ENCODE measurements around the gene TCF7.
A peak's percentile ranks its signal among the peaks of the same experiment; 100 is the strongest.

TCF7 gene

DNA sequence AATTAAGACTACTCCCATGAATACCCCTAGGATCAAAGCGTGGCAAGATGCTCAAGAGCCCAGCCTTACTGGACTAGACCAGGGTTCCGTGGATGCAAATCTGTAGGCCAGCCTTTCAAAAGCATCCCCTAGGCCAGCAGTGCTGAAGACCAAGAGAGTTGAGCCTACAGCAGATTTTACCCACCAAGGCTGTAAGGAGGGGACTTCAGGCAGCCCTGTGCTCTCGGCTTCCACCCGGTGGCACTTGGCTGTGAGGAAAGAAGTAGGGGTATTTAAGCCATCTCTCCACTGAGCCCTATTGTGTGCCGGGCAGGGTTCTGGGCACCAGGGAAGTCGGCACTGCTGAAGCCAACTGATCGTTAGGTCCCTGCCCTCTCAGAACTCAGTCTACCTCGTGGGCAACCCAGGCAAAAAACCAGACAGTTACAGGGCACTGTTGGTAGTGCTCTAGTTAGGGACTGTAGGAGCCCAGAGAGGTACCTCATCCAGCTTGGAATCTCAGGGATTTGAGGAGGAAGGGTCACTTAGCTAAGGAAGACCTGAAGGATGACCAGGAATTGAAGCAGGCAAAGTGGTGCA, 25.5 kb downstream of the TCF7 start:
- Histone ChIP-seq H3K79me1 (ENCODE audit: low read length) (no peaks in the 10 kb centered on the region), H3K27ac (ENCODE audit: low read depth, low read length) (no peak overlapping the region), H4K12ac (ENCODE audit: low read depth, low read length) (no peak overlapping the region), H2AK5ac (ENCODE audit: low read length) (no peak overlapping the region), H3K23ac (ENCODE audit: low read length) (no peak overlapping the region), H3K9ac (ENCODE audit: low read length) (no peak overlapping the region), H3K18ac (ENCODE audit: low read length) (no peak overlapping the region), H3K36me3 (ENCODE audit: control insufficient read depth in 1 of 2, insufficient read depth in 2 of 2, low read length in 2 of 2) (peaks cover 53 to 72% of the 10 kb centered on the region in 2 experiments), H2BK5ac (ENCODE audit: low read depth, low read length, poor library complexity) (no peak overlapping the region), H3K14ac (ENCODE audit: low read length) (no peak overlapping the region), H2BK12ac (ENCODE audit: low read length) (no peak overlapping the region), H3K4me3 (ENCODE audit: low read depth, low read length) (no peak overlapping the region), H3K4ac (ENCODE audit: low read depth, low read length) (no peak overlapping the region), H3K27me3 (ENCODE audit: insufficient read depth, low read length) (no peaks in the 10 kb centered on the region), H4K8ac (ENCODE audit: low read depth, low read length) (no peak overlapping the region), H3K4me1 (ENCODE audit: control insufficient read depth in 1 of 2, insufficient read depth in 2 of 2, low read length in 2 of 2) (peaks cover 42 to 43% of the 10 kb centered on the region in 2 experiments), H2BK120ac (ENCODE audit: insufficient read depth, low read length, poor library complexity) (no peak overlapping the region), H3K4me2 (ENCODE audit: low read length) (no peak overlapping the region), H4K91ac (ENCODE audit: low read depth, low read length) (no peak overlapping the region), H3K79me2 (ENCODE audit: control insufficient read depth, insufficient read depth, low read length, poor library complexity) (peaks cover 4% of the 10 kb centered on the region), H3K9me3 (ENCODE audit: insufficient read depth, low read depth, low read length) (peaks cover 2% of the 10 kb centered on the region), H2AFZ (ENCODE audit: insufficient read depth, low read length, poor library complexity) (no peak overlapping the region)
- no CpG with 5 or more reads among the region's 8 CpGs for WGBS (ENCODE audit: extremely low coverage, insufficient coverage, insufficient read length)
- DNase-seq: no peak

DNA sequence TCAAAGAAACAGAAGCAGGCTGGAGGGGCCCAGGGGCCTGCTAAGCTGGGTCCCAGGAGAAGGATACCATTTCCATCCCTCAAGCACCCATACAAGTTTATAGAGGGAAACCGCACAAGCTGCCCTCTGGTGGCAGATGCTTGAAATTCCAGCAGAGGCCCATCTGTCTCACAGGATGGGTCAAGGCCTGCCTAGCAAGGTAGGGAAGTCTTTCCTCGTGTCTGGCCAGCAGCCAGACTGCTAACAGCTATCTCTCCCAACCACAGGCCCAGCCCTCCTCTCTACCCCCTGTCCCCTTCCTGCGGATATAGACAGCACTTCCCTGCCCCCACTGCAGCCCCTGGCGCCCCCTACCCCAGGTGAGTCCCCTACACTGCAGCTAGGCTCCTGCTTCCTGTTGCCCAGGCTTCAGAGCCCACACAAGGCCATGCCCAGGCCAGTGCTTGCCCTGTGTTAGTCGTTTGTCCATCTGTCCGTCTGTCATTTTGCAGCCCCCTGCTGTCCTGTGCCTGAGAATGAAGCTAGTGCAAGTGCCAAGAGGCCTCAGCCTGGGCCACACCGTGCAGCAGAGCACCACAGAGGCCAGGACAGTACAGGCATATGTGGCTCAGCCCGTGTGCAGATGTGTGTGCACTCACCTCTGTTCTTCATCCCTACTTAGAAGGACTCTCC, 26.2 kb downstream of the TCF7 start:
- Histone ChIP-seq H4K12ac (ENCODE audit: low read depth, low read length) (no peak overlapping the region), H3K14ac (ENCODE audit: low read length) (no peak overlapping the region), H2BK120ac (ENCODE audit: insufficient read depth, low read length, poor library complexity) (no peak overlapping the region), H3K9ac (ENCODE audit: low read length) (no peak overlapping the region), H4K8ac (ENCODE audit: low read depth, low read length) (no peak overlapping the region), H3K4me1 (ENCODE audit: control insufficient read depth in 1 of 2, insufficient read depth in 2 of 2, low read length in 2 of 2) (peaks cover 44 to 47% of the 10 kb centered on the region in 2 experiments), H3K4me2 (ENCODE audit: low read length) (no peak overlapping the region), H3K9me3 (ENCODE audit: insufficient read depth, low read depth, low read length) (peaks cover 2% of the 10 kb centered on the region), H4K91ac (ENCODE audit: low read depth, low read length) (no peak overlapping the region), H3K4ac (ENCODE audit: low read depth, low read length) (no peak overlapping the region), H3K27me3 (ENCODE audit: insufficient read depth, low read length) (no peaks in the 10 kb centered on the region), H3K27ac (ENCODE audit: low read depth, low read length) (no peak overlapping the region), H2AK5ac (ENCODE audit: low read length) (no peak overlapping the region), H2BK5ac (ENCODE audit: low read depth, low read length, poor library complexity) (no peak overlapping the region), H3K23ac (ENCODE audit: low read length) (no peak overlapping the region), H3K79me1 (ENCODE audit: low read length) (no peaks in the 10 kb centered on the region), H3K18ac (ENCODE audit: low read length) (no peak overlapping the region), H3K36me3 (ENCODE audit: control insufficient read depth in 1 of 2, insufficient read depth in 2 of 2, low read length in 2 of 2) (peaks cover 57 to 72% of the 10 kb centered on the region in 2 experiments), H3K79me2 (ENCODE audit: control insufficient read depth, insufficient read depth, low read length, poor library complexity) (peaks cover 4% of the 10 kb centered on the region), H2BK12ac (ENCODE audit: low read length) (no peak overlapping the region), H3K4me3 (ENCODE audit: low read depth, low read length) (no peak overlapping the region), H2AFZ (ENCODE audit: insufficient read depth, low read length, poor library complexity) (no peak overlapping the region)
- no CpG with 5 or more reads among the region's 8 CpGs for WGBS (ENCODE audit: extremely low coverage, insufficient coverage, insufficient read length)
- peak; percentile 80 to 87 for DNase-seq

DNA sequence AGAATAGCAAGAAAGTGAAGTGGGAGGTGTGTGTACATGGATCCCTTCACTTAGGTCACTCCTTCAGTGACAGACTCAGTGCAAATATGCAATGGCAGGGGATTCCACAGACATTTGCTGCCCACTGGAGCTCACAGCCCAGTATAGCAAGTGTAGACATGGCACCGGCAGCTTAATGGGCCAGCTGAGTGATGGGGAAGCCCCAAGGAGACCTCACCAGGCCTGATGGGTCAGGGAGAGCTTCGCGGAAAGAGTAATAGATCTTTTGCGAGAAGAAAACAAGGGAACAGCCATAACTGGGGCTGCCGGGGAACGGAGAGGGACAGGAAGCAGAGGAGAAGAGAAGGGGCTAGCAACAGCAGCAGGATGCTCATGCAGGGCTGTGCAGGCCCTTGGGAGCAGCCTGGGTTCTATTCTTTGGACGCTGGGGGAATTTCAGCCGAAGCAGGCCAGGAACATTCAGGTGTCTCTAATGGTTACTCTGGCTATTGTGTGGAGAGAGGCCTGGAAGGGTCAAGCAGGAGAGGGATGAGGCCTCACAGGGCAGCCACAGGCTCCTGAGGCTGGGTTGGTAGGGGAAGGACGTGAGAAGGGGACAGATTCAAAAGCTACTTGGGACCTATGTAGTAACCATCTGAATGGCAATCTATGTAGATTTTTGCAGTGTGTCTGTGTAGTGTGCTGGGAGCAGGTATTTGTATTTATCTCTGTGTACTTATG, 27.0 kb downstream of the TCF7 start:
- H2BK12ac ChIP-seq (ENCODE audit: low read length): no peak overlapping the region
- no CpG with 5 or more reads among the region's 9 CpGs for WGBS (ENCODE audit: extremely low coverage, insufficient coverage, insufficient read length)
- H3K9me3 ChIP-seq (ENCODE audit: insufficient read depth, low read depth, low read length): peaks cover 2% of the 10 kb centered on the region
- H3K4me2 ChIP-seq (ENCODE audit: low read length): no peak overlapping the region
- H3K9ac ChIP-seq (ENCODE audit: low read length): no peak overlapping the region
- no peak overlapping the region for H2BK120ac ChIP-seq (ENCODE audit: insufficient read depth, low read length, poor library complexity)
- H2AK5ac ChIP-seq (ENCODE audit: low read length): no peak overlapping the region
- no peak overlapping the region for H4K8ac ChIP-seq (ENCODE audit: low read depth, low read length)
- H3K36me3 ChIP-seq (ENCODE audit: control insufficient read depth in 1 of 2, insufficient read depth in 2 of 2, low read length in 2 of 2): peaks cover 59 to 72% of the 10 kb centered on the region in 2 experiments
- no peak overlapping the region for H3K14ac ChIP-seq (ENCODE audit: low read length)
- no peaks in the 10 kb centered on the region for H3K27me3 ChIP-seq (ENCODE audit: insufficient read depth, low read length)
- no peaks in the 10 kb centered on the region for H3K79me1 ChIP-seq (ENCODE audit: low read length)
- H3K4me3 ChIP-seq (ENCODE audit: low read depth, low read length): no peak overlapping the region
- H4K91ac ChIP-seq (ENCODE audit: low read depth, low read length): no peak overlapping the region
- no peak overlapping the region for H4K12ac ChIP-seq (ENCODE audit: low read depth, low read length)
- H3K23ac ChIP-seq (ENCODE audit: low read length): no peak overlapping the region
- H3K27ac ChIP-seq (ENCODE audit: low read depth, low read length): no peak overlapping the region
- H3K4ac ChIP-seq (ENCODE audit: low read depth, low read length): no peak overlapping the region
- no peak overlapping the region for H2AFZ ChIP-seq (ENCODE audit: insufficient read depth, low read length, poor library complexity)
- no peak overlapping the region for H3K18ac ChIP-seq (ENCODE audit: low read length)
- peaks cover 4% of the 10 kb centered on the region for H3K79me2 ChIP-seq (ENCODE audit: control insufficient read depth, insufficient read depth, low read length, poor library complexity)
- no peak overlapping the region for H2BK5ac ChIP-seq (ENCODE audit: low read depth, low read length, poor library complexity)
- peaks cover 44 to 47% of the 10 kb centered on the region in 2 experiments for H3K4me1 ChIP-seq (ENCODE audit: control insufficient read depth in 1 of 2, insufficient read depth in 2 of 2, low read length in 2 of 2)
- no peak for DNase-seq

DNA sequence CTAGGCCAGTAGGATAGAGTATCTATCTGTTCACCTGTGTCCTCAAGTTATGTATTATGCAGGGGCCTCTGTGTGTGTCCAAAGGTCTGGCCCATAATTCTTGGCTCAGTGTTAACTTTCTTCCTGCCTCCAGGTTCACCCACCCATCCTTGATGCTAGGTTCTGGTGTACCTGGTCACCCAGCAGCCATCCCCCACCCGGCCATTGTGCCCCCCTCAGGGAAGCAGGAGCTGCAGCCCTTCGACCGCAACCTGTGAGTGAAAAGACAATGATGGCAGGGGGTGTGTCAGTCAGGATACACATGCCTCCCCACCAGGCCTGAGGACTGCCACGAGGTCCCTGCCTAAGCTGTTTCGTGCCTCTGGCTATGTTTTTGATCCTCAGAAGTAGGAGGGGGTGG, 27.6 kb downstream of the TCF7 start:
- H2AFZ ChIP-seq (ENCODE audit: insufficient read depth, low read length, poor library complexity): no peak overlapping the region
- no peak overlapping the region for H2BK120ac ChIP-seq (ENCODE audit: insufficient read depth, low read length, poor library complexity)
- no peak overlapping the region for H2BK12ac ChIP-seq (ENCODE audit: low read length)
- no peak overlapping the region for H2AK5ac ChIP-seq (ENCODE audit: low read length)
- H3K14ac ChIP-seq (ENCODE audit: low read length): no peak overlapping the region
- H3K27ac ChIP-seq (ENCODE audit: low read depth, low read length): no peak overlapping the region
- no peaks in the 10 kb centered on the region for H3K27me3 ChIP-seq (ENCODE audit: insufficient read depth, low read length)
- H3K9me3 ChIP-seq (ENCODE audit: insufficient read depth, low read depth, low read length): peaks cover 2% of the 10 kb centered on the region
- no peak for DNase-seq
- H4K12ac ChIP-seq (ENCODE audit: low read depth, low read length): no peak overlapping the region
- H3K23ac ChIP-seq (ENCODE audit: low read length): no peak overlapping the region
- no peak overlapping the region for H3K4me3 ChIP-seq (ENCODE audit: low read depth, low read length)
- H4K8ac ChIP-seq (ENCODE audit: low read depth, low read length): no peak overlapping the region
- H3K4ac ChIP-seq (ENCODE audit: low read depth, low read length): no peak overlapping the region
- peaks cover 55 to 70% of the 10 kb centered on the region in 2 experiments for H3K36me3 ChIP-seq (ENCODE audit: control insufficient read depth in 1 of 2, insufficient read depth in 2 of 2, low read length in 2 of 2)
- WGBS (ENCODE audit: extremely low coverage, insufficient coverage, insufficient read length): no CpG with 5 or more reads among the region's 5 CpGs
- H3K4me2 ChIP-seq (ENCODE audit: low read length): no peak overlapping the region
- H3K9ac ChIP-seq (ENCODE audit: low read length): no peak overlapping the region
- H2BK5ac ChIP-seq (ENCODE audit: low read depth, low read length, poor library complexity): no peak overlapping the region
- H4K91ac ChIP-seq (ENCODE audit: low read depth, low read length): no peak overlapping the region
- peaks cover 4% of the 10 kb centered on the region for H3K79me2 ChIP-seq (ENCODE audit: control insufficient read depth, insufficient read depth, low read length, poor library complexity)
- H3K79me1 ChIP-seq (ENCODE audit: low read length): no peaks in the 10 kb centered on the region
- peaks cover 44 to 47% of the 10 kb centered on the region in 2 experiments for H3K4me1 ChIP-seq (ENCODE audit: control insufficient read depth in 1 of 2, insufficient read depth in 2 of 2, low read length in 2 of 2)
- H3K18ac ChIP-seq (ENCODE audit: low read length): no peak overlapping the region

All from trophoblast cell (in vitro differentiated cells and primary cell).